Urinary bladder (tissue), 4 donors: Measurements from ENCODE around the gene MEF2C. TPM values are rescaled to one million over a fixed set of nuclear protein-coding genes. Genes with fewer than 3 reads are reported as not detected.

Source experiments
- DNase-seq: peaks from one replicate; pipeline ENCODE4 v3.0.0-alpha.2; 2015; ENCODE audit errors: extremely low spot score
- H3K27ac ChIP-seq: one replicate; pipeline ENCODE4 v1.5.1; 2013; ENCODE audit warnings: low read depth, mild to moderate bottlenecking, moderate library complexity
- H3K36me3 ChIP-seq: one replicate; pipeline ENCODE4 v1.6.1; 2013; ENCODE audit warnings: mild to moderate bottlenecking, moderate library complexity; ENCODE audit not compliant: insufficient read depth
- H3K4me1 ChIP-seq: one replicate; pipeline ENCODE4 v1.6.1; 2013; ENCODE audit warnings: mild to moderate bottlenecking, moderate library complexity; ENCODE audit not compliant: insufficient read depth
- H3K4me3 ChIP-seq: one replicate; pipeline ENCODE4 v1.5.1; 2013; ENCODE audit warnings: low read depth, low read length
- WGBS: extraction: QIAGEN DNeasy Blood & Tissue Kit; methylation state at CpG from one replicate; pipeline ENCODE4 v1.1.7; 2013; 5-methylcytosine and 5-hydroxymethylcytosine counted together
- polyA plus RNA-seq: library from polyadenylated mRNA; stranded (reverse); fragments of 200-250 nt; gene quantifications from one replicate; pipeline ENCODE4 v1.2.3, GENCODE V29; 2013
- total RNA-seq: library from RNA; depleted of rRNA; stranded (reverse); fragments of >200 nt; gene quantifications from one replicate; pipeline ENCODE4 v1.2.3, GENCODE V29; 2014
- donor health status: healthy with polysubstance abuse.
- donor health status: healthy.

Gene MEF2C
- total and polyA plus RNA-seq, 2 donors = 25.2 to 166 TPM

DNA sequence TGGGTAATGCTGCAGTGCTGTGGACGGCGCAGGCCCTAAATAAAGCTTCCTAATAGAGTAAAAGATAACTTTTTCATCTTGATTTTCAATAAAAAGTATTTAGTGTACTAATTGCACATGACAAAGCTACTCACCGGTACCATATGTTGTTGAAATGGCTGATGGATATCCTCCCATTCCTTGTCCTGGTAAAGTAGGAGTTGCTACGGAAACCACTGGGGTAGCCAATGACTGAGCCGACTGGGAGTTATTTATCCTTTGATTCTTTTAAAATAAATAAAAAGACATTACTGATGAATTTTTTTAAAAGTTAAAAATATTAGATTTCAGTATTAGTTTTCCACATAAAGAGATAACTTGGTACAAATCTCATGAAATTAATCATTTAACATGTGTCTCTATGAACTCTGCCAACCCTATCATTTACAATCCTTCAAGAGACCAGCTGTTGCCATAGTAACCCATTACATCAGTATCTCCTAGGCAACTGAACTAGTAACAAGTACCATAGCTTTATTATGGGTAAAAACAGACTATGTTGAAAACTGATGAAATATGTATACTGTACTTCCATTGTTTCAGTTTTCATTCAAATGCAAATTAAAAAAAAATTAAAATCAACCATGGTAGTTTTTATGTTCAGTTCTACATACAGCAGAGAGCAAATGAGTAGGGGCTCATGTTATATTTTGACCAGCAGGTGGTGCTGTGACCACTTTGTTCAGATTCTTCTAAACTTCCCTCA, 153.7 kb downstream of the MEF2C start:
- H3K27ac ChIP-seq = no peak overlapping the region
- peak; percentile 54 for DNase-seq
- H3K4me3 ChIP-seq = no peak overlapping the region
- no peaks in the 10 kb centered on the region for H3K36me3 ChIP-seq
- WGBS = 75% methylated on average over 5 of the region's 5 CpGs
- H3K4me1 ChIP-seq = no peaks in the 10 kb centered on the region

DNA sequence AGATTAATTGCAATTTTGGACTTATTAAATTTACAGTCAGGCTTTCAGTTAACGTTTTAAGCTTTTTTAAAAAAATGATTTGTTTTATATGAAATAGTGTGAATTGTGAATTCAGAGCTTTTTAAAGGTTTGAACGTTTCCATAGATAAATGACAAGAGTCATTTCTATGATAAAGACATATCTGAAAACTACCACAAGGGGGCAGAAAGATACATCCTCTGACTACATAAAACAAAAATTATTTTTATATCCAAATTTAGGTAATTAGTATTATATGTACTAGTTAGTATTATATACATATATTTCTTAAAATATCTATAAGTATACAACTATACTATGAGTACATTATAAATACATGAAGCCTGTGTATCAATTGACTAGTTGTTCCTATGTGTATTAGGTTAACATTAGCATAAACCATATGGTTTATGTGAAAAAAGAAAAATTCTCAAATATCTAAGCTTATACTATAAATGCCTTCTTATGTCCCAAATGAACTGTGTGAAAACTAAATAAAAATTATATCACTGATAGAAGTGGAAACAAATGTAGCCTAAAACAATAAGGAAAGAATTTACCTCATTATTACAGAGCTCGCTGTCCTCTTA, 155.2 kb downstream of the MEF2C start:
- Histone ChIP-seq H3K27ac (no peak overlapping the region), H3K4me1 (no peaks in the 10 kb centered on the region), H3K4me3 (no peak overlapping the region), H3K36me3 (no peaks in the 10 kb centered on the region)
- WGBS = 42% methylated on average over 3 of the region's 3 CpGs
- no peak for DNase-seq

GRCh38 chr5:88725454-88725853, 157.5 kb downstream of the MEF2C start:
- Histone ChIP-seq H3K4me1 (no peaks in the 10 kb centered on the region), H3K27ac (no peak overlapping the region), H3K4me3 (no peak overlapping the region), H3K36me3 (no peaks in the 10 kb centered on the region)
- DNase-seq = no peak
- 78% methylated on average over 3 of the region's 3 CpGs for WGBS

- 64% methylated on average over 2 of the region's 2 CpGs for WGBS
- no peak for DNase-seq
- no peaks in the 10 kb centered on the region for H3K36me3 ChIP-seq
Measured at GRCh38 chr5:88724201-88724600, 158.8 kb downstream of the MEF2C start.

GRCh38 chr5:88722546-88723073, 160.4 kb downstream of the MEF2C start:
- H3K27ac ChIP-seq = no peak overlapping the region
- 82% methylated on average over 20 of the region's 20 CpGs for WGBS
- H3K4me3 ChIP-seq = no peak overlapping the region
- no peaks in the 10 kb centered on the region for H3K36me3 ChIP-seq
- no peak for DNase-seq
- H3K4me1 ChIP-seq = no peaks in the 10 kb centered on the region

More at GRCh38 chr5:88724201-88724600, 158.8 kb downstream of the MEF2C start:
- Histone ChIP-seq H3K4me3 (no peak overlapping the region), H3K27ac (no peak overlapping the region), H3K4me1 (no peaks in the 10 kb centered on the region)

GRCh38 chr5:88719434-88719833, 163.6 kb downstream of the MEF2C start:
- no peak for DNase-seq
- Histone ChIP-seq H3K4me3 (no peak overlapping the region), H3K4me1 (no peaks in the 10 kb centered on the region), H3K27ac (no peak overlapping the region), H3K36me3 (no peaks in the 10 kb centered on the region)
- WGBS = 90% methylated on average over 3 of the region's 3 CpGs

GRCh38 chr5:88718736-88719135, 164.2 kb downstream of the MEF2C start:
- 88% methylated on average over 4 of the region's 4 CpGs for WGBS
- Histone ChIP-seq H3K27ac (no peak overlapping the region), H3K4me3 (no peak overlapping the region), H3K4me1 (no peaks in the 10 kb centered on the region), H3K36me3 (no peaks in the 10 kb centered on the region)
- DNase-seq = no peak

DNA sequence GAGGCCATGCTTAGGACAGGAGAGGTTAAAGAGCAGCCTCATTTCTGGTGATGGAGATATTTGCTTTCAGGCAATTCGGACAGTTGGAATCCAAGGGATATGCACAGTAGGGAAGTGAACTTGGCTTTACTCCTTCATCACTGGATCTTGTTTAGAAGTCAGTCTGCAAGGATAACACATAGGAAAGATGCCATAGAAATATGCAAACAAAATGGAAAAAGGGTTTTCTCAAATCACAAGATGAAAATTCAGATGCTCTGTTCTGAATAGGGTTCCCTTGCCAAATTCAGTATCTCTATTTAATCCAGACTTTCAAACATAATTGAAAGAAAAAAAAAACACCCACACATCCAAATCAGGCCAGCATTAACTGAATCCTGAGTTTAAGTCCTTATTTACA, 166.9 kb downstream of the MEF2C start:
- Histone ChIP-seq H3K4me3 (no peak overlapping the region), H3K27ac (no peak overlapping the region), H3K4me1 (no peaks in the 10 kb centered on the region), H3K36me3 (no peaks in the 10 kb centered on the region)
- DNase-seq = no peak
- WGBS = 65% methylated on average over 1 of the region's 1 CpG

DNA sequence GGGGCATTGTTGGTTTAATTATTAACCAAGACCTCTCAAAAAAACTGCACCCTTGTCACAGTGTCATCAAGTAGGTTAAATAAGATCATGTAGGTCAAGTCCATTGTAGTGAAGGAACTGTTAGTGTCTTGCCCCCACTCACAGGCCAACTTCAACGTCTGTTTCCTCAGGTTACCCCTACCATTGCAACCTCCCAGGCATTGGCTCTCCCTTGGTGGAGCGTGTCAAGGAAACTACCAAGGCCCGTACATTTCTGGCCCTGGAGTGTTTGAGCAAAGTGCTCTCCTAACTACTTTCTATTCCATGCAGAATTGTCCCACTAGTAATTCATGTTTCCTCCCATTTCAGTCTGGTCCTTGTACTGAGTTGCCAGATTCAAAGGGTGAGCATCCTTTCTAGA, 167.5 kb downstream of the MEF2C start:
- 84% methylated on average over 3 of the region's 3 CpGs for WGBS
- no peaks in the 10 kb centered on the region for H3K4me1 ChIP-seq
- H3K27ac ChIP-seq = no peak overlapping the region
- DNase-seq = no peak
- no peak overlapping the region for H3K4me3 ChIP-seq
- H3K36me3 ChIP-seq = no peaks in the 10 kb centered on the region

DNA sequence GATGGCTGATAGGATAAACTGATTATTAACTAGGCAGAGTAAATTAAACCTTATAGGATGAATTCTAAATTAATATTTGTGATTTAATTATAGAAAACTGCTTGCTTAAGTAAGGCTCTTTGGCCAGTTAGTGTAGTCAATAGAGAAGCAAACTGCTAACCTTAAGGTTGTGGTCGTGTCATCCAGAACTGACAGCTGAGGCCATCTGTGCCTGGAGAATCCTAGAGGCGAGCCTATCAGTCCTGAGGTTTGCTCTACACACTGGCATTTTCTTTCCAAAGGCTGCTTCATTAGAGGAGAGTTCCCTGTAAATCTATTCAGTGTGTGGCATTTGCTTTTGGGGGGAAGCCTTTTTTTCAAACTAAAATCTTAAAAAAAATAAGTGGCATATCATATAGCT, 169.2 kb downstream of the MEF2C start:
- Histone ChIP-seq H3K27ac (no peak overlapping the region), H3K4me3 (no peak overlapping the region), H3K36me3 (no peaks in the 10 kb centered on the region), H3K4me1 (no peaks in the 10 kb centered on the region)
- DNase-seq = no peak
- 72% methylated on average over 2 of the region's 2 CpGs for WGBS

DNA sequence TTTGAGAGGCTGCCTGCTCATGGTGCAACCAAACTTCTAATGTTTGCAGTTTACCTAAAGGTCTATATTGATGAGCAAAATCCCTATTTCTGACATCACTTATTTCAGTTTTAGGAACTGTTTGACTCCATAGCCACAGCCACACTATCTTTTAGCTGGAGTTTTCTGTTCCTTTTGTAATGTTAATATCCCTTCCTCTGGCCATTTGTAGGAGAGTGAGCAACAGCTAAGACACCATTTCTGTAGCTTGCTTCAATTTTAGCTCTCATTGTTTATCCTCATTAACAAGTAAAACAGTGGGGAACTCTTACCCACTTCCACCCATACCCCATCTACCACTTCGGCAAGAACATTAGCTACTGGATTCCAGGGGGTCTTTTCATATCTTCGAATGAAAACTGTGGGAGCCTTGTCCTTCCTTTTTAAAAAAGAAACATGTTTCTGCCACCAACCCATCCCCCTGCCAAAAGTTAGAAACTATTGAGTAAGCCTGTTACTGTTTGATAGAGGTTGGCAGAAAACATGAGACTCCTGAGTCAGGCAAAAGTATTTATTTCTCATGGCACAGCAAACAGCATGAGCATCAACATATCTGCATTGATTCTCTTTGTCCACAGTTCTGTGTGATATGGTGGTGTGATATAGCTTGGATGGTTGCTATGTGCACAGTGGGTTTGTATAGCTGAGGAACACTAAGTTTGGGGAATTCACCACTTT, 174.1 kb downstream of the MEF2C start:
- 81% methylated on average over 2 of the region's 2 CpGs for WGBS
- no peak overlapping the region for H3K4me3 ChIP-seq

GRCh38 chr5:88708021-88708420, 175.0 kb downstream of the MEF2C start:
- WGBS = 96% methylated on average over 1 of the region's 1 CpG
- DNase-seq = no peak
- Histone ChIP-seq H3K4me1 (no peaks in the 10 kb centered on the region), H3K36me3 (no peaks in the 10 kb centered on the region), H3K4me3 (no peak overlapping the region), H3K27ac (no peak overlapping the region)

More for the DNA sequence above, 174.1 kb downstream of the MEF2C start:
- no peak for DNase-seq
- H3K4me1 ChIP-seq = no peaks in the 10 kb centered on the region
- H3K27ac ChIP-seq = no peak overlapping the region
- no peaks in the 10 kb centered on the region for H3K36me3 ChIP-seq

- DNase-seq = no peak
- 85% methylated on average over 4 of the region's 4 CpGs for WGBS
Measured at GRCh38 chr5:88707216-88707965, 175.6 kb downstream of the MEF2C start.

More at GRCh38 chr5:88707216-88707965, 175.6 kb downstream of the MEF2C start:
- Histone ChIP-seq H3K36me3 (no peaks in the 10 kb centered on the region), H3K4me3 (no peak overlapping the region), H3K4me1 (no peaks in the 10 kb centered on the region), H3K27ac (no peak overlapping the region)
